Measurements from ENCODE around the gene PSMA5. TPM values are rescaled to one million over a fixed set of nuclear protein-coding genes. Genes with fewer than 3 reads are reported as not detected.

The PSMA5 gene
- total RNA-seq, 2 donors from 2014 or later = 117 to 122 TPM

- Histone ChIP-seq H3K4me3 (ENCODE audit: low read length) (no peak overlapping the region), H3K9ac (ENCODE audit: extremely low read depth, low read length, poor library complexity, severe bottlenecking) (no peak overlapping the region), H3K4me1 (ENCODE audit: control insufficient read depth, insufficient read depth, low read length) (peaks cover 4% of the 10 kb centered on the region), H3K36me3 (ENCODE audit: control insufficient read depth, insufficient read depth, low read length) (peaks cover 48% of the 10 kb centered on the region), H3K27ac (ENCODE audit: low read depth, low read length) (no peak overlapping the region), H3K9me3 (ENCODE audit: control insufficient read depth, low read length) (no peaks in the 10 kb centered on the region), H3K27me3 (ENCODE audit: control insufficient read depth, insufficient read depth, low read length, poor library complexity, severe bottlenecking) (no peaks in the 10 kb centered on the region)
- Mint-ChIP-seq H3K9me3 (no peaks in the 10 kb centered on the region), H3K27me3 (ENCODE audit: insufficient read depth) (no peaks in the 10 kb centered on the region), H3K4me1 (peaks cover 21% of the 10 kb centered on the region), H3K36me3 (ENCODE audit: low read depth) (peaks cover 19% of the 10 kb centered on the region), H3K4me3 (no peak overlapping the region), H3K27ac (no peak overlapping the region)
- WGBS, 2 experiments (ENCODE audit: insufficient coverage in 1 of 2, insufficient read length in 1 of 2) = 86 to 94% methylated on average over 3 of the region's 3 CpGs
- no peak for DNase-seq
- TF ChIP-seq, protein P1, sequence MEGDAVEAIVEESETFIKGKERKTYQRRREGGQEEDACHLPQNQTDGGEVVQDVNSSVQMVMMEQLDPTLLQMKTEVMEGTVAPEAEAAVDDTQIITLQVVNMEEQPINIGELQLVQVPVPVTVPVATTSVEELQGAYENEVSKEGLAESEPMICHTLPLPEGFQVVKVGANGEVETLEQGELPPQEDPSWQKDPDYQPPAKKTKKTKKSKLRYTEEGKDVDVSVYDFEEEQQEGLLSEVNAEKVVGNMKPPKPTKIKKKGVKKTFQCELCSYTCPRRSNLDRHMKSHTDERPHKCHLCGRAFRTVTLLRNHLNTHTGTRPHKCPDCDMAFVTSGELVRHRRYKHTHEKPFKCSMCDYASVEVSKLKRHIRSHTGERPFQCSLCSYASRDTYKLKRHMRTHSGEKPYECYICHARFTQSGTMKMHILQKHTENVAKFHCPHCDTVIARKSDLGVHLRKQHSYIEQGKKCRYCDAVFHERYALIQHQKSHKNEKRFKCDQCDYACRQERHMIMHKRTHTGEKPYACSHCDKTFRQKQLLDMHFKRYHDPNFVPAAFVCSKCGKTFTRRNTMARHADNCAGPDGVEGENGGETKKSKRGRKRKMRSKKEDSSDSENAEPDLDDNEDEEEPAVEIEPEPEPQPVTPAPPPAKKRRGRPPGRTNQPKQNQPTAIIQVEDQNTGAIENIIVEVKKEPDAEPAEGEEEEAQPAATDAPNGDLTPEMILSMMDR (conservative IDR thresholded peaks at IDR 0.05) = no peak
These were observed 26.1 kb downstream of the PSMA5 start for GRCh38 chr1:109400035-109400655.

DNA sequence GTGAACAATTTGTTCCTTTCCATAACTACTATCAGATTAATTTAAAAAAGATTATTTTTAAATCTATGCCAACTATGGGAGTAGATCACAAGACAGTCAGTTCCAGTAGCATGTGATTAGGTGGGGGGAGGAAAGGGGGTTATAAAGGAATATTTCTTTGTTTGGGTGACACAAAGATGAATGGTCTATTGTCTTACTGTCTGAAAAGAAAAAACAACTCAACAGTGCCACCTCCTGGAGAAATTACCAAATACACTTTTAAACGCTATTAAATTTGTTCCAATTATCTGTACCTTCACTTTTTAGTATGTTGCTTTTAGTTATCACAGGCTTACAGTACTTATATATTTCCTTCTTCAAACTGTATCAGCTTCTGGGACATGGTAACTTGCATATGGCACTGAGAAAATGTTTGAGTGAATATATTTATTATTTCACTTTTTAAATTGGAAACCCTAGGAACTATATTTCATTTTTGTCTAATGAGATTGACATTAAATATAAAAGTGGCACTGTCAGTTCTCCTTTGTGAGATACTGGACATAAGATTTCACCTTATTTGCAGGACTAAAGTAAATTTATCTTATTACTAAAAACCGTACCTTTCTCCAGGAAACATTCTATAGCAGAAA lies 26.8 kb downstream of the PSMA5 start:
- no peak overlapping the region for H3K4me3 ChIP-seq (ENCODE audit: low read length)
- no peaks in the 10 kb centered on the region for H3K9me3 ChIP-seq (ENCODE audit: control insufficient read depth, low read length)
- no peak overlapping the region for H3K9ac ChIP-seq (ENCODE audit: extremely low read depth, low read length, poor library complexity, severe bottlenecking)
- peak overlapping the region; percentile 80 for H3K4me3 Mint-ChIP-seq
- peaks cover 41% of the 10 kb centered on the region for H3K36me3 ChIP-seq (ENCODE audit: control insufficient read depth, insufficient read depth, low read length)
- H3K36me3 Mint-ChIP-seq (ENCODE audit: low read depth) = peaks cover 13% of the 10 kb centered on the region
- WGBS, 2 experiments (ENCODE audit: insufficient coverage in 1 of 2, insufficient read length in 1 of 2) = 50 to 100% methylated on average over 1 to 2 of the region's 2 CpGs
- TF ChIP-seq, protein P1 (conservative IDR thresholded peaks at IDR 0.05) = peak; percentile 84
- peaks cover 21% of the 10 kb centered on the region for H3K4me1 Mint-ChIP-seq
- peak overlapping the region; percentile 66 for H3K27ac Mint-ChIP-seq
- no peaks in the 10 kb centered on the region for H3K27me3 ChIP-seq (ENCODE audit: control insufficient read depth, insufficient read depth, low read length, poor library complexity, severe bottlenecking)
- no peaks in the 10 kb centered on the region for H3K27me3 Mint-ChIP-seq (ENCODE audit: insufficient read depth)
- peaks cover 4% of the 10 kb centered on the region for H3K4me1 ChIP-seq (ENCODE audit: control insufficient read depth, insufficient read depth, low read length)
- H3K27ac ChIP-seq (ENCODE audit: low read depth, low read length) = peak overlapping the region; percentile 78
- no peak for DNase-seq
- H3K9me3 Mint-ChIP-seq = no peaks in the 10 kb centered on the region

DNA sequence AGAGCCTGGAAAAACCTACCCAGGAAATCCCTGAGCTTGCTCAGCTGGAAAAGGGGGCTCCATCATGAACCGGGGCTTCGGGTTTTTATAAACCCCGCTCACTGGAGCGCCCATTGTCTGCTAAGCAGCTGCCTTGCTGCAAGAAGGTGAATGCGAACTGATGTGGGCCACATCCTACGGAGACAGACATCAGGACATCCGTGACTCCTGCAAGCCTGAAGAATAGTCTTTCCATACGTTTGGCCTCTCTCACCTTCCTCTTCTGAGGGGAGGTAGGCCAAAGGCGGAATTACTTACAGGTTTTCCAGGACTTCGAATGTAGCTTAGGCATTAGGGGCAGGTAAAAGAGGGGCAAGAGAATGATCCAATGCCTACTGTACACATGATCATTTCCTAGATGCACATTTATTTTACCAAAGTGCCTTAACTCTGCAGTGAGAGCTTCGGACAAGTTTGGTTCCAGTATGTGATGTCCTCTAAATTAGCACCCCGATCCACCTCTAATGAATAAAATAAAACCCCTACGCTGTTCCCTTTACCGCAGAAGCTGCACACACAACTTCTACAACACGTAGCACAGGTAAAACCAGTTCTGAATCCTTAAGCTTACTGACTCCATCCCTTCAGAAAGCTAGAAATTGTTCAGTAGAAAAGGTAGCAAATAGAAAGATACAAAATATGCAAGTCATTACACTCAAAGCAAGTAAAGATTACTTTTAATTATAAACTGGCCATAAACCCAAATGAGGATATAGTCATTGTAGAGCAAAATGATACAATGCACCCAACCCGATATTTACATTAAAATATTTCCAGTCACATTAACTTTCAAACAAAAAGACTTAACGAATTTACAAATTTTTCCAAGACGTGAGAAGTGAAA lies 27.7 kb downstream of the PSMA5 start:
- no peaks in the 10 kb centered on the region for H3K27me3 ChIP-seq (ENCODE audit: control insufficient read depth, insufficient read depth, low read length, poor library complexity, severe bottlenecking)
- Mint-ChIP-seq H3K36me3 (ENCODE audit: low read depth) (peaks cover 9% of the 10 kb centered on the region), H3K4me3 (peak overlapping the region; percentile 80), H3K9me3 (no peaks in the 10 kb centered on the region), H3K27me3 (ENCODE audit: insufficient read depth) (no peaks in the 10 kb centered on the region), H3K4me1 (peaks cover 21% of the 10 kb centered on the region), H3K27ac (peak overlapping the region; percentile 98)
- 33 to 43% methylated on average over 8 to 18 of the region's 18 CpGs for WGBS, 2 experiments (ENCODE audit: insufficient coverage in 1 of 2, insufficient read length in 1 of 2)
- peaks cover 4% of the 10 kb centered on the region for H3K4me1 ChIP-seq (ENCODE audit: control insufficient read depth, insufficient read depth, low read length)
- peak overlapping the region; percentile 86 for H3K4me3 ChIP-seq (ENCODE audit: low read length)
- H3K36me3 ChIP-seq (ENCODE audit: control insufficient read depth, insufficient read depth, low read length) = peaks cover 33% of the 10 kb centered on the region
- TF ChIP-seq, protein P1 (conservative IDR thresholded peaks at IDR 0.05) = no peak
- peak overlapping the region; percentile 72 for H3K9ac ChIP-seq (ENCODE audit: extremely low read depth, low read length, poor library complexity, severe bottlenecking)
- no peaks in the 10 kb centered on the region for H3K9me3 ChIP-seq (ENCODE audit: control insufficient read depth, low read length)
- no peak for DNase-seq
- H3K27ac ChIP-seq (ENCODE audit: low read depth, low read length) = peak overlapping the region; percentile 78

Measured in endodermal cell (in vitro differentiated cells).